Kidney epithelial cell (primary cell): ENCODE data around the gene CLPTM1L. TPM values are rescaled to one million over a fixed set of nuclear protein-coding genes. Genes with fewer than 3 reads are reported as not detected.
"Not testable (repeated sequence)": the region's sequence is repeated elsewhere in the genome, so short reads cannot be mapped to it uniquely, and the experiment has no call there.

Experiments used
- DNase-seq: peaks from one replicate; pipeline ENCODE4 v3.0.0-alpha.2; 2010; ENCODE audit warnings: low read depth
- H3K27me3 ChIP-seq: 2 replicates; pipeline ENCODE4 v1.6.0; 2011; ENCODE audit warnings: low read length; ENCODE audit not compliant: control insufficient read depth, insufficient read depth
- H3K36me3 ChIP-seq: 2 replicates; pipeline ENCODE4 v1.5.1; 2011; ENCODE audit warnings: low read length; ENCODE audit not compliant: control insufficient read depth, insufficient read depth
- H3K4me3 ChIP-seq: 2 replicates; pipeline ENCODE4 v1.5.1; 2011; ENCODE audit warnings: low read depth, mild to moderate bottlenecking, control low read depth, low read length
- CTCF ChIP-seq: IDR thresholded peaks from 2 replicates; pipeline ENCODE4 v1.5.1; 2011; ENCODE audit warnings: mild to moderate bottlenecking, moderate library complexity, low read length, control low read depth, inconsistent platforms; ENCODE audit not compliant: insufficient read depth, poor library complexity, severe bottlenecking
- total RNA-seq: library from RNA; depleted of rRNA; stranded (reverse); fragments of >200 nt; gene quantifications from 2 replicates; pipeline ENCODE4 v1.2.3, GENCODE V29; 2015

Gene CLPTM1L
- total RNA-seq, 1 donor from 2014 or later: 159 TPM

- no peak for TF ChIP-seq CTCF
- DNase-seq: no peak
- Histone ChIP-seq H3K4me3 (no peak overlapping the region), H3K36me3 (no peaks in the 10 kb centered on the region), H3K27me3 (peaks cover 4% of the 10 kb centered on the region)
Observed at GRCh38 chr5:1364211-1364610, 19.3 kb upstream of the CLPTM1L start.

- no peak for TF ChIP-seq CTCF
- H3K27me3 ChIP-seq: peaks cover 7% of the 10 kb centered on the region
- no peak for DNase-seq
- no peak overlapping the region for H3K4me3 ChIP-seq
- H3K36me3 ChIP-seq: no peaks in the 10 kb centered on the region
Observed at GRCh38 chr5:1363581-1363980, 18.7 kb upstream of the CLPTM1L start.

- DNase-seq: no peak
- no peak overlapping the region for H3K4me3 ChIP-seq
- no peak for TF ChIP-seq CTCF
- H3K36me3 ChIP-seq: no peaks in the 10 kb centered on the region
- H3K27me3 ChIP-seq: peaks cover 8% of the 10 kb centered on the region
Observed at GRCh38 chr5:1363160-1363559, 18.3 kb upstream of the CLPTM1L start.

- no peaks in the 10 kb centered on the region for H3K36me3 ChIP-seq
- peaks cover 8% of the 10 kb centered on the region for H3K27me3 ChIP-seq
- no peak overlapping the region for H3K4me3 ChIP-seq
- TF ChIP-seq CTCF: no peak
- DNase-seq: no peak
Observed at GRCh38 chr5:1362242-1363015, 17.5 kb upstream of the CLPTM1L start.

GRCh38 chr5:1360861-1361260 is 16.0 kb upstream of the CLPTM1L start:
- H3K36me3 ChIP-seq: no peaks in the 10 kb centered on the region
- no peak for DNase-seq
- TF ChIP-seq CTCF: no peak
- no peak overlapping the region for H3K4me3 ChIP-seq
- H3K27me3 ChIP-seq: peaks cover 14% of the 10 kb centered on the region

GRCh38 chr5:1360367-1360766 is 15.5 kb upstream of the CLPTM1L start:
- not testable (repeated sequence) for DNase-seq, H3K36me3 ChIP-seq

More at GRCh38 chr5:1360367-1360766, 15.5 kb upstream of the CLPTM1L start:
- not testable (repeated sequence) for H3K4me3 ChIP-seq
- H3K27me3 ChIP-seq: peaks cover 16% of the 10 kb centered on the region
